Tibial nerve (tissue), 4 donors: ENCODE data around the gene THOC6.

Source experiments
- EP300 ChIP-seq, 2 donors: sonication (generic); formaldehyde crosslinking; IDR thresholded peaks; one replicate each; pipeline ENCODE4 v1.6.1; 2017; ENCODE audit warnings: antibody characterized with exemption in 2 of 2, mild to moderate bottlenecking in 1 of 2
- POLR2A ChIP-seq, 2 donors: fragments of 450-650 bp; IDR thresholded peaks; one replicate each; pipeline ENCODE4 v1.6.1; 2017; ENCODE audit warnings: antibody characterized with exemption in 2 of 2, mild to moderate bottlenecking in 2 of 2, moderate library complexity in 2 of 2
- TF ChIP-seq, protein P1 (sequence below), 5 experiments: fragments of 200-600 bp in 3 of 5; fragments of 450-650 bp in 2 of 5; sonication (generic) in 3 of 5; IDR thresholded peaks; one replicate each; pipeline ENCODE4 v1.5.1; 2016 to 2019; ENCODE audit warnings: antibody characterized with exemption in 5 of 5, mild to moderate bottlenecking in 3 of 5, moderate library complexity in 2 of 5

DNA sequence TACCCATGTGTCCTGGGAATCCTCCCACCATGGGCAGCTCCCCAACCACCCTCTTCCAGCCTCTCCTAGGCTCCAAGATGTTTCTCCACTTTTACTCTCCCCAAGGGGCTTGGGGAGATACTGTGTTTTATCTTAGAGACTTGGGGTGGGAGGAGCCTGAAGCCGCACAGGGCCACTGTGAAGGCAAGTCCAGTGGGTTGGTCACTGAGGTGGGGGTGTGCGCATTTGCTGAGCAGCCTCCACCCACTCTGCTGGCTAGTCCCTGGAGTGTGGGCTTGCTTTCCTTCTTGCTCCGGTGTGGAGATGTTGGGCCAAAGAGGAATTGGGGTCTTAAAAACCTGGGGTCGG lies 15.2 kb upstream of the THOC6 start:
- TF ChIP-seq, protein P1, sequence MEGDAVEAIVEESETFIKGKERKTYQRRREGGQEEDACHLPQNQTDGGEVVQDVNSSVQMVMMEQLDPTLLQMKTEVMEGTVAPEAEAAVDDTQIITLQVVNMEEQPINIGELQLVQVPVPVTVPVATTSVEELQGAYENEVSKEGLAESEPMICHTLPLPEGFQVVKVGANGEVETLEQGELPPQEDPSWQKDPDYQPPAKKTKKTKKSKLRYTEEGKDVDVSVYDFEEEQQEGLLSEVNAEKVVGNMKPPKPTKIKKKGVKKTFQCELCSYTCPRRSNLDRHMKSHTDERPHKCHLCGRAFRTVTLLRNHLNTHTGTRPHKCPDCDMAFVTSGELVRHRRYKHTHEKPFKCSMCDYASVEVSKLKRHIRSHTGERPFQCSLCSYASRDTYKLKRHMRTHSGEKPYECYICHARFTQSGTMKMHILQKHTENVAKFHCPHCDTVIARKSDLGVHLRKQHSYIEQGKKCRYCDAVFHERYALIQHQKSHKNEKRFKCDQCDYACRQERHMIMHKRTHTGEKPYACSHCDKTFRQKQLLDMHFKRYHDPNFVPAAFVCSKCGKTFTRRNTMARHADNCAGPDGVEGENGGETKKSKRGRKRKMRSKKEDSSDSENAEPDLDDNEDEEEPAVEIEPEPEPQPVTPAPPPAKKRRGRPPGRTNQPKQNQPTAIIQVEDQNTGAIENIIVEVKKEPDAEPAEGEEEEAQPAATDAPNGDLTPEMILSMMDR (IDR thresholded peaks at IDR 0.05), result no peak
- TF ChIP-seq EP300 (IDR thresholded peaks at IDR 0.05), result no peak
- TF ChIP-seq POLR2A (IDR thresholded peaks at IDR 0.05), result no peak
